HepG2 (cell line): ENCODE results near the gene RREB1. TPM values are rescaled to one million over a fixed set of nuclear protein-coding genes. Genes with fewer than 3 reads are reported as not detected.

Experiments used
- AKAP8 ChIP-seq: sonication (generic); formaldehyde crosslinking; IDR thresholded peaks from 2 replicates; pipeline ENCODE4 v1.5.1; 2020; ENCODE audit warnings: mild to moderate bottlenecking, missing genetic modification reagents
- ARNTL ChIP-seq: sonication (generic); formaldehyde crosslinking; IDR thresholded peaks from 2 replicates; pipeline ENCODE4 v1.4.0; 2020; ENCODE audit warnings: mild to moderate bottlenecking, missing genetic modification reagents
- CEBPG ChIP-seq: IDR thresholded peaks from 2 replicates; pipeline ENCODE4 v1.6.1; 2016
- GATA4 ChIP-seq: sonication (generic); IDR thresholded peaks from 2 replicates; pipeline ENCODE4 v1.6.1; 2016; ENCODE audit warnings: antibody characterized with exemption, low read depth, borderline replicate concordance
- KDM2A ChIP-seq: sonication (generic); formaldehyde crosslinking; IDR thresholded peaks from 2 replicates; pipeline ENCODE4 v1.4.0; 2020; ENCODE audit warnings: low read depth, missing genetic modification reagents, borderline replicate concordance
- MTA1 ChIP-seq: sonication (generic); formaldehyde crosslinking; IDR thresholded peaks from 2 replicates; pipeline ENCODE4 v1.4.0; 2020; ENCODE audit warnings: missing genetic modification reagents, mild to moderate bottlenecking, borderline replicate concordance
- MXD3 ChIP-seq: IDR thresholded peaks from 2 replicates; pipeline ENCODE4 v1.6.1; 2016; ENCODE audit warnings: mild to moderate bottlenecking, missing biosample characterization, missing genetic modification reagents
- NR2C2 ChIP-seq: sonication (generic); formaldehyde crosslinking; IDR thresholded peaks from 2 replicates; pipeline ENCODE4 v1.4.0; 2020; ENCODE audit warnings: missing genetic modification reagents, mild to moderate bottlenecking, moderate library complexity, borderline replicate concordance
- RFX5 ChIP-seq: IDR thresholded peaks from 2 replicates; pipeline ENCODE4 v1.6.1; 2011; ENCODE audit warnings: low read depth, low read length, improper control_type of control experiment
- TARDBP ChIP-seq: sonication (generic); formaldehyde crosslinking; IDR thresholded peaks from 2 replicates; pipeline ENCODE4 v1.8.0; 2022; ENCODE audit warnings: mild to moderate bottlenecking, missing genetic modification reagents
- ZFP36 ChIP-seq: fragments of 150-350 bp; IDR thresholded peaks from 2 replicates; pipeline ENCODE4 v1.6.1; 2018; ENCODE audit warnings: borderline replicate concordance, low read length, low read depth; ENCODE audit not compliant: partially characterized antibody
- ZNF160 ChIP-seq: sonication (generic); formaldehyde crosslinking; IDR thresholded peaks from 2 replicates; pipeline ENCODE4 v1.8.0; 2022; ENCODE audit warnings: mild to moderate bottlenecking, inconsistent platforms, missing genetic modification reagents
- ZNF34 ChIP-seq: sonication (generic); formaldehyde crosslinking; IDR thresholded peaks from 2 replicates; pipeline ENCODE4 v1.4.0; 2020; ENCODE audit warnings: mild to moderate bottlenecking, missing genetic modification reagents, borderline replicate concordance
- ZNF431 ChIP-seq: sonication (generic); formaldehyde crosslinking; IDR thresholded peaks from 2 replicates; pipeline ENCODE4 v1.9.0; 2022; ENCODE audit warnings: missing genetic modification reagents, low read depth, mild to moderate bottlenecking, borderline replicate concordance
- ZNF496 ChIP-seq: sonication (generic); formaldehyde crosslinking; IDR thresholded peaks from 2 replicates; pipeline ENCODE4 v1.8.1; 2023; ENCODE audit warnings: mild to moderate bottlenecking, moderate library complexity, missing genetic modification reagents; ENCODE audit not compliant: insufficient replicate concordance
- ZNF784 ChIP-seq: sonication (generic); formaldehyde crosslinking; IDR thresholded peaks from 2 replicates; pipeline ENCODE4 v1.5.1; 2020; ENCODE audit warnings: missing genetic modification reagents, mild to moderate bottlenecking, borderline replicate concordance
- polyA plus RNA-seq, 8 experiments: library from polyadenylated mRNA; depleted of rRNA in 3 of 8; stranded (reverse) in 7 of 8; unstranded in 1 of 8; fragments of >200 nt; fragmentation: Illumina TruSeq in 4 of 8; extraction: Trizol in 4 of 8; gene quantifications; 2 replicates each; pipeline versions ENCODE4 v1.2.1 to v1.2.3, GENCODE V29; 2011 to 2016; ENCODE audit warnings: low read depth in 4 of 8, missing spikeins in 1 of 8, mixed read lengths in 1 of 8; ENCODE audit not compliant: insufficient read depth in 1 of 8
- total RNA-seq, 5 experiments: library from RNA; depleted of rRNA; stranded (reverse); fragments of >200 nt; fragmentation: Illumina TruSeq; extraction: Trizol; gene quantifications; 2 replicates each; pipeline ENCODE4 v1.2.3, GENCODE V29; 2016; ENCODE audit warnings: low read depth in 1 of 5
- TF ChIP-seq, protein P1 (sequence below), 2 experiments: sonication (generic) in 1 of 2; formaldehyde crosslinking in 1 of 2; IDR thresholded peaks; 2 replicates each; pipeline versions ENCODE4 v1.6.1 to v1.9.0; 2014 to 2022; ENCODE audit warnings: antibody characterized with exemption in 1 of 2, borderline replicate concordance in 1 of 2, inconsistent platforms in 1 of 2, low read depth in 1 of 2, missing genetic modification reagents in 1 of 2
- TF ChIP-seq, protein P2 (sequence below): IDR thresholded peaks from 2 replicates; pipeline ENCODE4 v1.6.1; 2016; ENCODE audit warnings: low read depth, control low read depth

Gene RREB1
- total and polyA plus RNA-seq, 2 of the 13 experiments (the other 11 are each of a cell fraction or from before 2014, with no cell fraction given): 6.1 to 23.2 TPM

DNA sequence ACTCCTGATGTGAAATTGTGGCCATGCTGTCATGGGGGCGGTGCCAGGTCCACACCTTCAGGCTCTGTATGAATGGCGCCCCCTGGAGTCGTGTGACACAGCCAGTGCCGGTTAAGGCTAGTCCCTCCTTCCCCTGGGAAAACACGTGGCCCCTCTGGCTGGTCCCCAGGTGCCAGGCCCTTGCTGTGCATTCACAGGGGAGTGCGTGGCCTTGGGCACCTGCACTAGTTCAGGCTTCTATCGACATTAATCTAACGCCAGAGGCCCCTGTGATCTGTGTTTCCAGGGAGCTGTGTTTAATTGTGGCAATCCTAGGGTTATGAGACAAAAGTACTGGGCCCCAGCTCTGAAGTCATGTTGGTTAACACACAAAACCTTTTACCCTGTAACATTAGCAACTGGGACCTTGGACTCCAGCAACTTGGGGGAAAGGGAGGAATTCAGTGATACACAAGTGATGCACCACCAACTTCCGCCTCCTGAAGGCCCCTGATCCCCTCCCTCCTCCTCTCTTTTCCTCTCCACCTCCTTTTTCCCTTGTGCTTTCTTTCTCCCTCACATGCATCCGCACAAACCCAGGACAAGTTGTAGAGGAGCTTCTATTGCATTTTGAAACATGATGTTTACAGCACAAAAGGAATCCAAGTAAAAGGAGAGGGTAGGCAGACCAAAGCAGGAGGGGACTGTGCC lies 131.3 kb downstream of the RREB1 start (continued):
- peak; percentile 87 for TF ChIP-seq MXD3 (CRISPR knock-in tag)
- TF ChIP-seq ZNF160: peak; percentile 77; the same call in 1 of the 2 replicates
- TF ChIP-seq ZNF431 (CRISPR knock-in tag): no peak; the same call in 1 of the 2 replicates
- no peak for TF ChIP-seq RFX5
- TF ChIP-seq CEBPG (CRISPR knock-in tag): peak; percentile 43; the same call in 1 of the 2 replicates
- no peak for TF ChIP-seq AKAP8 (CRISPR knock-in tag)
- TF ChIP-seq, protein P1, sequence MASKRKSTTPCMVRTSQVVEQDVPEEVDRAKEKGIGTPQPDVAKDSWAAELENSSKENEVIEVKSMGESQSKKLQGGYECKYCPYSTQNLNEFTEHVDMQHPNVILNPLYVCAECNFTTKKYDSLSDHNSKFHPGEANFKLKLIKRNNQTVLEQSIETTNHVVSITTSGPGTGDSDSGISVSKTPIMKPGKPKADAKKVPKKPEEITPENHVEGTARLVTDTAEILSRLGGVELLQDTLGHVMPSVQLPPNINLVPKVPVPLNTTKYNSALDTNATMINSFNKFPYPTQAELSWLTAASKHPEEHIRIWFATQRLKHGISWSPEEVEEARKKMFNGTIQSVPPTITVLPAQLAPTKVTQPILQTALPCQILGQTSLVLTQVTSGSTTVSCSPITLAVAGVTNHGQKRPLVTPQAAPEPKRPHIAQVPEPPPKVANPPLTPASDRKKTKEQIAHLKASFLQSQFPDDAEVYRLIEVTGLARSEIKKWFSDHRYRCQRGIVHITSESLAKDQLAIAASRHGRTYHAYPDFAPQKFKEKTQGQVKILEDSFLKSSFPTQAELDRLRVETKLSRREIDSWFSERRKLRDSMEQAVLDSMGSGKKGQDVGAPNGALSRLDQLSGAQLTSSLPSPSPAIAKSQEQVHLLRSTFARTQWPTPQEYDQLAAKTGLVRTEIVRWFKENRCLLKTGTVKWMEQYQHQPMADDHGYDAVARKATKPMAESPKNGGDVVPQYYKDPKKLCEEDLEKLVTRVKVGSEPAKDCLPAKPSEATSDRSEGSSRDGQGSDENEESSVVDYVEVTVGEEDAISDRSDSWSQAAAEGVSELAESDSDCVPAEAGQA (IDR thresholded peaks at IDR 0.05; ENCODE audit: low read depth): peak; percentile 61; the same call in 1 of the 2 replicates
- TF ChIP-seq, protein P1 (CRISPR knock-in tag; IDR thresholded peaks at IDR 0.05; ENCODE audit: borderline replicate concordance): no peak
- TF ChIP-seq ZNF496 (CRISPR knock-in tag): no peak
- TF ChIP-seq, protein P2, sequence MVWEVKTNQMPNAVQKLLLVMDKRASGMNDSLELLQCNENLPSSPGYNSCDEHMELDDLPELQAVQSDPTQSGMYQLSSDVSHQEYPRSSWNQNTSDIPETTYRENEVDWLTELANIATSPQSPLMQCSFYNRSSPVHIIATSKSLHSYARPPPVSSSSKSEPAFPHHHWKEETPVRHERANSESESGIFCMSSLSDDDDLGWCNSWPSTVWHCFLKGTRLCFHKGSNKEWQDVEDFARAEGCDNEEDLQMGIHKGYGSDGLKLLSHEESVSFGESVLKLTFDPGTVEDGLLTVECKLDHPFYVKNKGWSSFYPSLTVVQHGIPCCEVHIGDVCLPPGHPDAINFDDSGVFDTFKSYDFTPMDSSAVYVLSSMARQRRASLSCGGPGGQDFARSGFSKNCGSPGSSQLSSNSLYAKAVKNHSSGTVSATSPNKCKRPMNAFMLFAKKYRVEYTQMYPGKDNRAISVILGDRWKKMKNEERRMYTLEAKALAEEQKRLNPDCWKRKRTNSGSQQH: peak; percentile 91
- TF ChIP-seq ZNF34: peak; percentile 40; the same call in 1 of the 2 replicates
- TF ChIP-seq GATA4: no peak
- TF ChIP-seq ZFP36: peak; percentile 47
- peak; percentile 52 for TF ChIP-seq NR2C2
- peak; percentile 27; the same call in 1 of the 2 replicates for TF ChIP-seq ZNF784 (CRISPR knock-in tag)
- TF ChIP-seq ARNTL (CRISPR knock-in tag): peak; percentile 94
- peak; percentile 51; the same call in 1 of the 2 replicates for TF ChIP-seq MTA1 (CRISPR knock-in tag)
- TF ChIP-seq KDM2A (CRISPR knock-in tag): peak; percentile 86
- TF ChIP-seq TARDBP (CRISPR knock-in tag): peak; percentile 80
